WI38 (cell line): ENCODE data around the gene NEBL.

Source experiments
- H3K4me3 ChIP-seq: 2 replicates; pipeline ENCODE4 v1.5.1; 2011; ENCODE audit warnings: low read depth, mild to moderate bottlenecking, control low read depth, low read length
- TF ChIP-seq, protein P1 (sequence below): IDR thresholded peaks from 2 replicates; pipeline ENCODE4 v1.5.1; 2012; ENCODE audit warnings: low read depth, mild to moderate bottlenecking, control low read depth, low read length

Gene NEBL

DNA sequence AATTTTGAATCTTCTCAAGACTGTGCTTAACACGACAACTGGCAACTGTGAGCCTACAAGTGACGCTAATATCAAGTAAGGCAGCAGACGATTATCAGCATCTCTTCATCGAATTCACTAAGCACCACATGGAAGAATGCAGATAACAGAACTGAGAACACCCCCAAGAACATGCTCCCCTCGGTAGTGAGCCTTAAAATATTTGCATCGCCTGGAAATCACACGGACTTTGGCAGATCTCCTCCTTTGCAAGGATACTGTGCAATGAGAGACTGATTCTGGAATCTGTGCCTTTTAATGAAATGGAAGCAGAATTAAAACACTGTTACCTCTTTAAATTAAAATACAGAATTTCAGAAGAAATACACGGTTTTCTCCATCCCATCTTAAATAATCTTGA is 38.2 kb upstream of the NEBL start:
- no peak overlapping the region for H3K4me3 ChIP-seq
- TF ChIP-seq, protein P1, sequence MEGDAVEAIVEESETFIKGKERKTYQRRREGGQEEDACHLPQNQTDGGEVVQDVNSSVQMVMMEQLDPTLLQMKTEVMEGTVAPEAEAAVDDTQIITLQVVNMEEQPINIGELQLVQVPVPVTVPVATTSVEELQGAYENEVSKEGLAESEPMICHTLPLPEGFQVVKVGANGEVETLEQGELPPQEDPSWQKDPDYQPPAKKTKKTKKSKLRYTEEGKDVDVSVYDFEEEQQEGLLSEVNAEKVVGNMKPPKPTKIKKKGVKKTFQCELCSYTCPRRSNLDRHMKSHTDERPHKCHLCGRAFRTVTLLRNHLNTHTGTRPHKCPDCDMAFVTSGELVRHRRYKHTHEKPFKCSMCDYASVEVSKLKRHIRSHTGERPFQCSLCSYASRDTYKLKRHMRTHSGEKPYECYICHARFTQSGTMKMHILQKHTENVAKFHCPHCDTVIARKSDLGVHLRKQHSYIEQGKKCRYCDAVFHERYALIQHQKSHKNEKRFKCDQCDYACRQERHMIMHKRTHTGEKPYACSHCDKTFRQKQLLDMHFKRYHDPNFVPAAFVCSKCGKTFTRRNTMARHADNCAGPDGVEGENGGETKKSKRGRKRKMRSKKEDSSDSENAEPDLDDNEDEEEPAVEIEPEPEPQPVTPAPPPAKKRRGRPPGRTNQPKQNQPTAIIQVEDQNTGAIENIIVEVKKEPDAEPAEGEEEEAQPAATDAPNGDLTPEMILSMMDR: no peak

DNA sequence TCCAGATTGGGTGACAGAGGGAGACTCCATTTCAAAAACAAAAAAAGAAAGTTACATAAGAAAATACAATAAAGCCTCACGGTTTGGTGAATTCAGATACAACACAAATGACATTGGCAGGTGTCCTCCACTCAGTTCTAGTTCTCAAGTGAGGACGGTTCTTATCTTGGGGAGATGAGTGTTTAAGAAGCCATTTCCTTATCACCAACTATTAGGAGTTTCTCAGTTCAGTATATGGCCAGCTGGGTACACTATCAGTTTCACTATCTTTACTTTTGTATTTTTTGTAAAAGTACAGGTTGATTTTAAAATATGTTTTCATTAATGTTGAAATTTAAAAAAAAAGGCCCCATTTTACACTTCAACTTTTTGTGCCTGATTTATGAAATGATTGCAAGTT is 36.6 kb upstream of the NEBL start:
- H3K4me3 ChIP-seq: no peak overlapping the region
- TF ChIP-seq, protein P1: no peak

DNA sequence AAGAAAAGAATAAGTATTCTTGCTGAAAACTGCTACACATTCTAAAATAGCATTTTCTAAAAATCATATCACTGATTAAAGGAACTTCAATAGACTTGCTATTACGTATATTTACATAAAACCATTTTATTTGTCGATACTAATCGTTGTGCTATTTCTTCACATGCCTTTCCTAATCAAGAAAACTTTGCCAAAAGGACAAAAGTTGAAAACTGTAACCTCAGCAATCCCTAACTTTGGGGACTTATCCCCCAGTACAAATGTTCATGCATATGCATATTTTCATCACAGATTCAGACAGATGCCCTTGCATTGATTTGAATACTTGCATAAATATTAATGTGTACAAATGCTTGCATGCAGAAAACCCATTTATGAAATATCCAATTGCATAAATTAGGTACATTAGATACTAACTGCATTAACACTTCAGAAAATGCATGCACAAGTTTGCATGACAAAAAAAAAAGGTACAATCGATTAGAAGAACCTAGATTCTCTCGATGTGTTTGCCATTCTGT is 35.6 kb upstream of the NEBL start:
- TF ChIP-seq, protein P1: no peak
- no peak overlapping the region for H3K4me3 ChIP-seq

DNA sequence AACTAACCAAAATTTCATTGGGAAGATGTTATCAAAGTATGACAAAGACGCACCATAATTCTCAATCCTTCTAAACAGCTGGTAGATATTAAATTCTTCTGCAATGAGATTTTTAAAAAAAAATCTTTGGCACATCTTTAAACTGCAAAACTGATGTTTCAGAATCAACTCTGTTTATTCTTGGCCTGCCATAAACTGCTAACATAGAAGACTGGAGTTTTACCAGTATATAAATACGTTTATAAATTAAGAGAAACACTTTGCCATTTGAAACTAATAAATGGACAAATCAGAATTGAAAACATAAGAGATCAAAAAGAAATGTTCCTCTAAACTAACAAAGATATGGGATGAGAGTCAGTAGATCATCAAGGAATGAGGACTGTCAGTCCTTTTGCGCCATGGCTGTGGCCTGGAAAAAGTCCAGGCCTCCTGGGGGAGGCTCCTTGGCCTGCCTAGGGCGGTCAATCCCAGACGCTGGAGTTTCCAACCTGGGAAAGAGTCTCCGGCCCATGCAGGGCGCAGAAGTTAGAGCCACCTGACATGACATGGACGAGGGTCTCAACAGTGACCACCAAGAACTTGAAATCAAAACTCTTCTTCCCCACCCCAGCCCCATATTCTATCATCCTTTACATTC is 34.2 kb upstream of the NEBL start:
- H3K4me3 ChIP-seq: no peak overlapping the region
- TF ChIP-seq, protein P1: no peak

DNA sequence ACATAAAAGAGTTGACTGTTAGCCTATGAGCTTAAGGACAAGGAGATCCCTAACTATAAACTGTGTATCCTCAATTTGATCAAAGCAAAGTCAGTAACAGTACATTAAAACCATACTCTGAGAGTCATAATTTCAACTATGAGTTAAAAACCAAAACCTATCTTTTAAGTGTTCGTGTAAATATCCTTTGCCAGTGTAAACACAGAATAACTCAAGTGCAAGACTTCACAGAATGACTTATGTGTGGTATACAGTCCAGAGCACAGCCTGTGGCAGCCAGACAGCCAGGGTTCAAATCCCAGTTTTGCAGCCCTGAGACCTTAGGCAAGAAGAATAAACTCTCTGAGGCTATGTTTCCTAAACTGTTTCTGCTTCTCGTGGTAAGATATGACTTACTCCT is 30.3 kb upstream of the NEBL start:
- H3K4me3 ChIP-seq: no peak overlapping the region
- TF ChIP-seq, protein P1: no peak

DNA sequence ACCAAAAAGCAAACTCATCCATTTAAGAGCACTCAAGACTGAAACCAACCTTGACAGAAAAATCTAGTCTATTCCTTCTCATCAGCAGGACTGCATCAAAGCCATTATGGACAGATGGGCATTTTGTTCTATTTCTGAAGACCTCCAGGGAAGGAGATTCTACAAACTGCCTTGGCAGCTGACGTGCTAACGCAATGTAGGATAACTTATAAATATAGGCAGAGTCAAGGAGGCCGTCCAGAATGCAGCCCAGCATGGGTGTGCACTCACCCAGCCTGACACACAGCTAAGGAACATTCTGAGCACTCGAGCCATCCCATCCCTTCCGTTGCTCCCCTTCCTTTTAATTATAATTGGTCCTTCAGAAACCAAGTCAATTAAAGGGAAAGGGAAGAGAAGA is 25.3 kb upstream of the NEBL start:
- H3K4me3 ChIP-seq: no peak overlapping the region
- TF ChIP-seq, protein P1: no peak

DNA sequence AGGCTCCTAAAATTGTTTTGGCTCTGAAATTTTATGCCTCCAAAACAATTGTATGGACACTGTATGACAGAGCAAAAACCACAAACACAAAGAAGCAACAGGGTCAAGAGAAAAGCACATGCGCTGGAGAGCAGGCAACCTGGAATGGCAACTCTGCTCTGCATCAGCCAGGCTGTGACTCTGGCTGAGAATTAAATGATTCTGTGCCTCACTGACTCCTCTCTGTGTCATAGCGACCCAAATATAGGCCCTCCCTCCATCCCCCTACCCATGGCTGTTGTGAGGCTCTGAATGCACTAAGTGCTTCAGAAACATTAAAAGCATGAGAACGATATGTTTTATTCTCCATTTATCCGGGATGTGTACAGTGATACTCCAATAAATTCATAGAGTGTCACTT is 24.9 kb upstream of the NEBL start:
- H3K4me3 ChIP-seq: no peak overlapping the region
- TF ChIP-seq, protein P1: no peak
